Liver (tissue), 9 donors: ENCODE measurements around the gene SCAF11. TPM values are rescaled to one million over a fixed set of nuclear protein-coding genes. Genes with fewer than 3 reads are reported as not detected.

Source experiments
- DNase-seq: peaks from one replicate; pipeline ENCODE4 v3.0.0-alpha.2; 2017; ENCODE audit warnings: low spot score
- H3K27ac ChIP-seq, 2 donors: one replicate each; pipeline ENCODE4 v1.7.0; 2013; ENCODE audit warnings: inconsistent platforms in 2 of 2, low read length in 2 of 2, control low read depth in 1 of 2, low read depth in 1 of 2, mild to moderate bottlenecking in 1 of 2
- H3K27me3 ChIP-seq, 4 donors: one replicate each; pipeline versions ENCODE4 v1.6.1 to v1.7.0; 2013; ENCODE audit warnings: low read length in 3 of 4, inconsistent platforms in 1 of 4, mild to moderate bottlenecking in 1 of 4, moderate library complexity in 1 of 4; ENCODE audit not compliant: control insufficient read depth in 4 of 4, insufficient read depth in 4 of 4
- H3K36me3 ChIP-seq, 4 donors: one replicate each; pipeline versions ENCODE4 v1.6.1 to v1.7.0; 2013; ENCODE audit warnings: low read length in 3 of 4, mild to moderate bottlenecking in 3 of 4, low read depth in 1 of 4, moderate library complexity in 1 of 4; ENCODE audit not compliant: control insufficient read depth in 4 of 4, insufficient read depth in 3 of 4
- H3K4me1 ChIP-seq, 4 donors: one replicate each; pipeline versions ENCODE4 v1.6.1 to v1.7.0; 2013; ENCODE audit warnings: low read length in 3 of 4, mild to moderate bottlenecking in 3 of 4, moderate library complexity in 1 of 4; ENCODE audit not compliant: control insufficient read depth in 4 of 4, insufficient read depth in 4 of 4
- H3K4me3 ChIP-seq, 3 donors: one replicate each; pipeline versions ENCODE4 v1.6.1 to v1.7.0; 2013; ENCODE audit warnings: low read length in 3 of 3, control low read depth in 1 of 3, low read depth in 1 of 3, mild to moderate bottlenecking in 1 of 3
- H3K9ac ChIP-seq, 2 donors: one replicate each; pipeline ENCODE4 v1.7.0; 2013; ENCODE audit warnings: low read length in 2 of 2, mild to moderate bottlenecking in 2 of 2, moderate library complexity in 2 of 2, control low read depth in 1 of 2, low read depth in 1 of 2
- H3K9me3 ChIP-seq, 4 donors: one replicate each; pipeline versions ENCODE4 v1.6.1 to v1.7.0; 2013; ENCODE audit warnings: low read length in 3 of 4; ENCODE audit not compliant: control insufficient read depth in 4 of 4
- ATF3 ChIP-seq: IDR thresholded peaks from 2 replicates; pipeline ENCODE4 v1.6.1; 2016; ENCODE audit warnings: antibody characterized with exemption
- CTCF ChIP-seq: fragments of 150-350 bp; IDR thresholded peaks from 2 replicates; pipeline ENCODE4 v1.5.1; 2017; ENCODE audit warnings: improper control_type of control experiment, low read depth, low read length; ENCODE audit not compliant: missing input control
- EGR1 ChIP-seq, 2 donors: IDR thresholded peaks; 2 replicates each; pipeline ENCODE4 v1.6.1; 2016 to 2018; ENCODE audit warnings: antibody characterized with exemption in 2 of 2, low read depth in 2 of 2
- FOXA1 ChIP-seq: IDR thresholded peaks from 2 replicates; pipeline ENCODE4 v1.6.1; 2016; ENCODE audit warnings: antibody characterized with exemption
- FOXA2 ChIP-seq: IDR thresholded peaks from 2 replicates; pipeline ENCODE4 v1.6.1; 2016; ENCODE audit warnings: antibody characterized with exemption
- GABPA ChIP-seq, 2 donors: IDR thresholded peaks in 1 of 2; conservative IDR thresholded peaks in 1 of 2; 2 replicates each; pipeline ENCODE4 v1.6.1; 2016; ENCODE audit warnings: antibody characterized with exemption in 2 of 2, mild to moderate bottlenecking in 1 of 2, moderate library complexity in 1 of 2
- HNF4A ChIP-seq, 2 donors: conservative IDR thresholded peaks; 2 replicates each; pipeline ENCODE4 v1.6.1; 2016; ENCODE audit warnings: antibody characterized with exemption in 2 of 2, mild to moderate bottlenecking in 2 of 2
- HNF4G ChIP-seq: IDR thresholded peaks from 2 replicates; pipeline ENCODE4 v1.6.1; 2016; ENCODE audit warnings: antibody characterized with exemption
- JUND ChIP-seq, 2 donors: IDR thresholded peaks; 2 replicates each; pipeline ENCODE4 v1.6.1; 2016; ENCODE audit warnings: antibody characterized with exemption in 2 of 2
- NR2F2 ChIP-seq: IDR thresholded peaks from 2 replicates; pipeline ENCODE4 v1.6.1; 2016; ENCODE audit warnings: antibody characterized with exemption
- RAD21 ChIP-seq, 2 donors: IDR thresholded peaks; 2 replicates each; pipeline ENCODE4 v1.6.1; 2016; ENCODE audit warnings: antibody characterized with exemption in 2 of 2, mild to moderate bottlenecking in 2 of 2
- REST ChIP-seq: IDR thresholded peaks from 2 replicates; pipeline ENCODE4 v1.6.1; 2016; ENCODE audit warnings: antibody characterized with exemption, mild to moderate bottlenecking
- RXRA ChIP-seq, 2 donors: IDR thresholded peaks; 2 replicates each; pipeline ENCODE4 v1.6.1; 2017 to 2018; ENCODE audit warnings: antibody characterized with exemption in 2 of 2, mild to moderate bottlenecking in 1 of 2
- TAF1 ChIP-seq: conservative IDR thresholded peaks from 2 replicates; pipeline ENCODE4 v1.6.1; 2016; ENCODE audit warnings: antibody characterized with exemption, mild to moderate bottlenecking
- YY1 ChIP-seq: IDR thresholded peaks from 2 replicates; pipeline ENCODE4 v1.6.1; 2016; ENCODE audit warnings: antibody characterized with exemption, mild to moderate bottlenecking
- ZBTB33 ChIP-seq: IDR thresholded peaks from 2 replicates; pipeline ENCODE4 v1.6.1; 2016; ENCODE audit warnings: antibody characterized with exemption
- polyA plus RNA-seq, 2 donors: library from polyadenylated mRNA; stranded (reverse) in 1 of 2; unstranded in 1 of 2; fragments of 200-250 nt in 1 of 2; fragments of >200 nt in 1 of 2; fragmentation: Nextera tagmentation in 1 of 2; extraction: Ambion mirVana in 1 of 2; gene quantifications; one replicate each; pipeline versions ENCODE4 v1.2.1 to v1.2.3, GENCODE V29; 2013 to 2015
- total RNA-seq, 2 donors: library from RNA; depleted of rRNA; stranded (reverse); fragments of >200 nt; gene quantifications; one replicate each; pipeline ENCODE4 v1.2.3, GENCODE V29; 2014
- donor health status: healthy.
- donor health status: healthy.
- donor health status: healthy.
- donor health status: healthy.
- donor health status: healthy.

Gene SCAF11
- total and polyA plus RNA-seq, 4 donors: 15.6 to 80.0 (median 43.9) TPM

GRCh38 chr12:45978108-45978507 lies 12.3 kb downstream of the SCAF11 start (continued):
- no peak for TF ChIP-seq CTCF
- TF ChIP-seq ZBTB33: no peak
- TF ChIP-seq HNF4G: no peak
- TF ChIP-seq TAF1: no peak

- H3K4me1 ChIP-seq: peaks cover 6 to 31% (median 16%) of the 10 kb centered on the region in 4 donors
- H3K36me3 ChIP-seq: no peaks in the 10 kb centered on the region
These were observed 12.8 kb downstream of the SCAF11 start for GRCh38 chr12:45977620-45978019.

More at GRCh38 chr12:45977620-45978019, 12.8 kb downstream of the SCAF11 start:
- H3K4me3 ChIP-seq: no peak overlapping the region
- no peaks in the 10 kb centered on the region for H3K27me3 ChIP-seq
- no peak for DNase-seq
- H3K9ac ChIP-seq: no peak overlapping the region
- H3K9me3 ChIP-seq: no peaks in the 10 kb centered on the region
- TF ChIP-seq ATF3 (no peak), FOXA1 (no peak), JUND (IDR thresholded peaks at IDR 0.05) (no peak), YY1 (no peak), ZBTB33 (no peak), CTCF (no peak), RXRA (IDR thresholded peaks at IDR 0.05) (no peak), NR2F2 (no peak), HNF4A (conservative IDR thresholded peaks at IDR 0.05) (no peak), RAD21 (IDR thresholded peaks at IDR 0.05) (no peak), FOXA2 (no peak), EGR1 (IDR thresholded peaks at IDR 0.05; ENCODE audit: low read depth in 2 of 2) (no peak), GABPA (IDR thresholded peaks at IDR 0.05 in 1 of 2, conservative IDR thresholded peaks at IDR 0.05 in 1 of 2) (no peak), REST (no peak)
- H3K27ac ChIP-seq: no peak overlapping the region
